ENCODE measurements around the gene PRTG.

Gene PRTG

DNA sequence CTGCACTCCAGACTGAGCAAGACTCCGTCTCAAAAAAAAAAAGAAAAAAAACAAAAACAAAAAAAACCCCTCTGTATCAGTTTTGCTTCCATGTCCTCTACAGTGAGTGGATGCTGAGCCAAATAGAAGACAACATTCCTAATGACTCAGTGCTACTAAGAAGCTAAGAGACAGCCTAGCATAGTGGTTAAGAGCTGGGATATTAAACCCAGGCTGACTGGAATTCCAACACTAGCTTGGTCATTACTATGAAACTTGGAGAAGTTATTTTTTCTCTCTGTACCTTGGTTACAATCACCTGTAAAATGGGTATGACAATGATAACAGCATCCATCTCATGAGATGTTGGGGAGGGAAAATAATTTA is 93.9 kb downstream of the PRTG start (continued):
- TF ChIP-seq, protein P1, sequence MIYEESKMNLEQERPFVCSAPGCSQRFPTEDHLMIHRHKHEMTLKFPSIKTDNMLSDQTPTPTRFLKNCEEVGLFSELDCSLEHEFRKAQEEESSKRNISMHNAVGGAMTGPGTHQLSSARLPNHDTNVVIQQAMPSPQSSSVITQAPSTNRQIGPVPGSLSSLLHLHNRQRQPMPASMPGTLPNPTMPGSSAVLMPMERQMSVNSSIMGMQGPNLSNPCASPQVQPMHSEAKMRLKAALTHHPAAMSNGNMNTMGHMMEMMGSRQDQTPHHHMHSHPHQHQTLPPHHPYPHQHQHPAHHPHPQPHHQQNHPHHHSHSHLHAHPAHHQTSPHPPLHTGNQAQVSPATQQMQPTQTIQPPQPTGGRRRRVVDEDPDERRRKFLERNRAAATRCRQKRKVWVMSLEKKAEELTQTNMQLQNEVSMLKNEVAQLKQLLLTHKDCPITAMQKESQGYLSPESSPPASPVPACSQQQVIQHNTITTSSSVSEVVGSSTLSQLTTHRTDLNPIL (CRISPR knock-in tag; IDR thresholded peaks at IDR 0.05; ENCODE audit: low read depth) = no peak
- no peak for TF ChIP-seq ZFP3 (CRISPR knock-in tag; IDR thresholded peaks at IDR 0.05)
- no peak for TF ChIP-seq CSDC2 (CRISPR knock-in tag; IDR thresholded peaks at IDR 0.05)
- TF ChIP-seq BACH2 (CRISPR knock-in tag; IDR thresholded peaks at IDR 0.05; ENCODE audit: borderline replicate concordance) = no peak
- TF ChIP-seq, protein P2, sequence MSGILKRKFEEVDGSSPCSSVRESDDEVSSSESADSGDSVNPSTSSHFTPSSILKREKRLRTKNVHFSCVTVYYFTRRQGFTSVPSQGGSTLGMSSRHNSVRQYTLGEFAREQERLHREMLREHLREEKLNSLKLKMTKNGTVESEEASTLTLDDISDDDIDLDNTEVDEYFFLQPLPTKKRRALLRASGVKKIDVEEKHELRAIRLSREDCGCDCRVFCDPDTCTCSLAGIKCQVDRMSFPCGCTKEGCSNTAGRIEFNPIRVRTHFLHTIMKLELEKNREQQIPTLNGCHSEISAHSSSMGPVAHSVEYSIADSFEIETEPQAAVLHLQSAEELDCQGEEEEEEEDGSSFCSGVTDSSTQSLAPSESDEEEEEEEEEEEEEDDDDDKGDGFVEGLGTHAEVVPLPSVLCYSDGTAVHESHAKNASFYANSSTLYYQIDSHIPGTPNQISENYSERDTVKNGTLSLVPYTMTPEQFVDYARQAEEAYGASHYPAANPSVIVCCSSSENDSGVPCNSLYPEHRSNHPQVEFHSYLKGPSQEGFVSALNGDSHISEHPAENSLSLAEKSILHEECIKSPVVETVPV (CRISPR knock-in tag; IDR thresholded peaks at IDR 0.05) = no peak
- TF ChIP-seq RARB (CRISPR knock-in tag; IDR thresholded peaks at IDR 0.05) = no peak
- no peak for TF ChIP-seq PPARA (CRISPR knock-in tag; IDR thresholded peaks at IDR 0.05; ENCODE audit: borderline replicate concordance)
- TF ChIP-seq TCF4 (CRISPR knock-in tag; IDR thresholded peaks at IDR 0.05; ENCODE audit: borderline replicate concordance) = no peak
- TF ChIP-seq ZFP30 (CRISPR knock-in tag; IDR thresholded peaks at IDR 0.05) = no peak
- no peak for TF ChIP-seq ARNTL (CRISPR knock-in tag; IDR thresholded peaks at IDR 0.05; ENCODE audit: borderline replicate concordance, low read depth)
- TF ChIP-seq GLIS3 (CRISPR knock-in tag; IDR thresholded peaks at IDR 0.05) = no peak
- no peak for TF ChIP-seq ZC3H10 (CRISPR knock-in tag; IDR thresholded peaks at IDR 0.05)
- no peak for TF ChIP-seq TOX (CRISPR knock-in tag; IDR thresholded peaks at IDR 0.05; ENCODE audit: borderline replicate concordance)
- no peak for TF ChIP-seq ESRRG (CRISPR knock-in tag; IDR thresholded peaks at IDR 0.05)
- TF ChIP-seq ZNF565 (CRISPR knock-in tag; conservative IDR thresholded peaks at IDR 0.05; ENCODE audit: low read depth) = no peak
- no peak for TF ChIP-seq ZNF8 (CRISPR knock-in tag; IDR thresholded peaks at IDR 0.05)

DNA sequence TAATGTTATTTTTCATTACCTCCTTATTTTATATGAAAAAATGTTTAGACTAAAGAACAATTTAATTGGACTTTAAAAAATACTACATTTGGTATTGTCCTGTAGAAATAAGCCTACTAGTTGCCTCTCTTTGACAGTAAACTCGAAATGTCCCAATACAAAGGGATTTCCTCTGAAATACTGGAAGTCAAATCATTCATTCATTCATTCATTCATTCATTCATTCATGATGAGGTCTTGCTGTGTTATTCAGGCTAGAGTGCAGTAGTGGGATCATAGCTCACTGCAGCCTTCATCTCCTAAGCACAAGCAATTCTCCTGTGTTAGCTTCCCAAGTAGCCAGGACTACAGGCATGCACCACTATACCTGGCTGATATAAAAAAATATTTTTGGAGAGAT is 104.2 kb downstream of the PRTG start:
- no peak for ATAC-seq
- TF ChIP-seq, protein P3, sequence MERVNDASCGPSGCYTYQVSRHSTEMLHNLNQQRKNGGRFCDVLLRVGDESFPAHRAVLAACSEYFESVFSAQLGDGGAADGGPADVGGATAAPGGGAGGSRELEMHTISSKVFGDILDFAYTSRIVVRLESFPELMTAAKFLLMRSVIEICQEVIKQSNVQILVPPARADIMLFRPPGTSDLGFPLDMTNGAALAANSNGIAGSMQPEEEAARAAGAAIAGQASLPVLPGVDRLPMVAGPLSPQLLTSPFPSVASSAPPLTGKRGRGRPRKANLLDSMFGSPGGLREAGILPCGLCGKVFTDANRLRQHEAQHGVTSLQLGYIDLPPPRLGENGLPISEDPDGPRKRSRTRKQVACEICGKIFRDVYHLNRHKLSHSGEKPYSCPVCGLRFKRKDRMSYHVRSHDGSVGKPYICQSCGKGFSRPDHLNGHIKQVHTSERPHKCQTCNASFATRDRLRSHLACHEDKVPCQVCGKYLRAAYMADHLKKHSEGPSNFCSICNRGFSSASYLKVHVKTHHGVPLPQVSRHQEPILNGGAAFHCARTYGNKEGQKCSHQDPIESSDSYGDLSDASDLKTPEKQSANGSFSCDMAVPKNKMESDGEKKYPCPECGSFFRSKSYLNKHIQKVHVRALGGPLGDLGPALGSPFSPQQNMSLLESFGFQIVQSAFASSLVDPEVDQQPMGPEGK (CRISPR knock-in tag; IDR thresholded peaks at IDR 0.05; ENCODE audit: borderline replicate concordance) = no peak

DNA sequence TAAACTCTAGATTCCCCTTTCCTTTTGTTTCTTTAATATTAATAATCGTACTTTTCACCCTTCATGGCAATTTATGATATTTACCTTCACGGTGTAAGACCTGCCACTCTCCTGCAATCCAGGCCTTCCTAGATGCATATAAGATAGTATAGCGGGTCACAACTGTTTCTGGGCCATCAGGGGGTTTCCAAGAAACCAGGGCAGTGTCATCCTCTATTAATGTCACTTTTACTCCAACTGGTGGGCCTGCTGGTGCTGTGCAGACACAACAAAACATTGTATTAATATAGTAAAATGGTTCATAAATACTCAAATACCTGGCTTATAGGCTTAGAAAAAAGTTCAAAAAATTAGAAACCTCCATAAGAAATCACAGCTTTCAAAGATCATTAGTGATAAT is 105.9 kb downstream of the PRTG start:
- ATAC-seq = no peak
- TF ChIP-seq ZNF565 (CRISPR knock-in tag; conservative IDR thresholded peaks at IDR 0.05; ENCODE audit: low read depth) (no peak), ZFP3 (CRISPR knock-in tag; IDR thresholded peaks at IDR 0.05) (no peak), ZNF8 (CRISPR knock-in tag; IDR thresholded peaks at IDR 0.05) (no peak), OSR1 (CRISPR knock-in tag; IDR thresholded peaks at IDR 0.05) (no peak), TOX (CRISPR knock-in tag; IDR thresholded peaks at IDR 0.05; ENCODE audit: borderline replicate concordance) (no peak), CSDC2 (CRISPR knock-in tag; IDR thresholded peaks at IDR 0.05) (no peak), ESRRG (CRISPR knock-in tag; IDR thresholded peaks at IDR 0.05) (no peak), TCF4 (CRISPR knock-in tag; IDR thresholded peaks at IDR 0.05; ENCODE audit: borderline replicate concordance) (no peak), ARNTL (CRISPR knock-in tag; IDR thresholded peaks at IDR 0.05; ENCODE audit: borderline replicate concordance, low read depth) (no peak), SNAI2 (CRISPR knock-in tag; IDR thresholded peaks at IDR 0.05) (no peak), PPARA (CRISPR knock-in tag; IDR thresholded peaks at IDR 0.05; ENCODE audit: borderline replicate concordance) (no peak), BACH2 (CRISPR knock-in tag; IDR thresholded peaks at IDR 0.05; ENCODE audit: borderline replicate concordance) (no peak), ISL1 (CRISPR knock-in tag; IDR thresholded peaks at IDR 0.05) (no peak)
- TF ChIP-seq, protein P3 (CRISPR knock-in tag; IDR thresholded peaks at IDR 0.05; ENCODE audit: borderline replicate concordance) = no peak
- TF ChIP-seq, protein P4, sequence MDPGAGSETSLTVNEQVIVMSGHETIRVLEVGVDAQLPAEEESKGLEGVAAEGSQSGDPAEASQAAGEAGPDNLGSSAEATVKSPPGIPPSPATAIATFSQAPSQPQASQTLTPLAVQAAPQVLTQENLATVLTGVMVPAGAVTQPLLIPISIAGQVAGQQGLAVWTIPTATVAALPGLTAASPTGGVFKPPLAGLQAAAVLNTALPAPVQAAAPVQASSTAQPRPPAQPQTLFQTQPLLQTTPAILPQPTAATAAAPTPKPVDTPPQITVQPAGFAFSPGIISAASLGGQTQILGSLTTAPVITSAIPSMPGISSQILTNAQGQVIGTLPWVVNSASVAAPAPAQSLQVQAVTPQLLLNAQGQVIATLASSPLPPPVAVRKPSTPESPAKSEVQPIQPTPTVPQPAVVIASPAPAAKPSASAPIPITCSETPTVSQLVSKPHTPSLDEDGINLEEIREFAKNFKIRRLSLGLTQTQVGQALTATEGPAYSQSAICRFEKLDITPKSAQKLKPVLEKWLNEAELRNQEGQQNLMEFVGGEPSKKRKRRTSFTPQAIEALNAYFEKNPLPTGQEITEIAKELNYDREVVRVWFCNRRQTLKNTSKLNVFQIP (CRISPR knock-in tag; IDR thresholded peaks at IDR 0.05; ENCODE audit: borderline replicate concordance, low read depth) = no peak
- TF ChIP-seq, protein P1 (CRISPR knock-in tag; IDR thresholded peaks at IDR 0.05; ENCODE audit: low read depth) = no peak
